ENCODE data around the gene MBP. TPM values are rescaled to one million over a fixed set of nuclear protein-coding genes. Genes with fewer than 3 reads are reported as not detected.

The MBP gene
- total RNA-seq, 3 donors from 2014 or later = 37.9 to 48.5 (median 47.4) TPM

GRCh38 chr18:77136871-77137665 lies 4.5 kb upstream of the MBP start:
- DNase-seq (no peak), ATAC-seq (no peak)
- H3K4me1 ChIP-seq (ENCODE audit: low read depth) = peaks cover 11% of the 10 kb centered on the region
- no peak for TF ChIP-seq CTCF (IDR thresholded peaks at IDR 0.05)
- H3K36me3 ChIP-seq (ENCODE audit: low read depth) = no peaks in the 10 kb centered on the region
- intact Hi-C loops (cut with DNase I, micrococcal nuclease) = no loop called here
- no peak overlapping the region for H3K4me3 ChIP-seq
- H3K9me3 ChIP-seq = no peaks in the 10 kb centered on the region

GRCh38 chr18:77136076-77136718 lies 3.6 kb upstream of the MBP start:
- TF ChIP-seq CTCF (IDR thresholded peaks at IDR 0.05) = no peak
- peaks cover 11% of the 10 kb centered on the region for H3K4me1 ChIP-seq (ENCODE audit: low read depth)
- intact Hi-C loops (cut with DNase I, micrococcal nuclease) = no loop called here
- ATAC-seq = no peak
- H3K36me3 ChIP-seq (ENCODE audit: low read depth) = no peaks in the 10 kb centered on the region
- peak in 1 of 3 donors; percentile 44 for DNase-seq
- H3K4me3 ChIP-seq = no peak overlapping the region
- H3K9me3 ChIP-seq = no peaks in the 10 kb centered on the region

- TF ChIP-seq CTCF (IDR thresholded peaks at IDR 0.05) = no peak
- intact Hi-C loops (cut with DNase I, micrococcal nuclease) = no loop called here
- no peak for ATAC-seq
Observed at GRCh38 chr18:77135339-77136075, 2.9 kb upstream of the MBP start.

GRCh38 chr18:77134611-77135010 lies 2.0 kb upstream of the MBP start:
- no peak overlapping the region for H3K4me3 ChIP-seq
- intact Hi-C loops (cut with DNase I, micrococcal nuclease) = no loop called here
- TF ChIP-seq CTCF (IDR thresholded peaks at IDR 0.05) = no peak
- H3K4me1 ChIP-seq (ENCODE audit: low read depth) = peaks cover 20% of the 10 kb centered on the region
- H3K36me3 ChIP-seq (ENCODE audit: low read depth) = no peaks in the 10 kb centered on the region
- DNase-seq = no peak
- no peak for ATAC-seq
- H3K9me3 ChIP-seq = no peaks in the 10 kb centered on the region

More at GRCh38 chr18:77135339-77136075, 2.9 kb upstream of the MBP start:
- no peak overlapping the region for H3K4me3 ChIP-seq
- H3K4me1 ChIP-seq (ENCODE audit: low read depth) = peaks cover 13% of the 10 kb centered on the region
- no peaks in the 10 kb centered on the region for H3K9me3 ChIP-seq
- DNase-seq = no peak
- H3K36me3 ChIP-seq (ENCODE audit: low read depth) = no peaks in the 10 kb centered on the region

- DNase-seq (peak in 2 of 3 donors; percentile 62 to 75), ATAC-seq (no peak)
- Histone ChIP-seq H3K9me3 (no peaks in the 10 kb centered on the region), H3K4me3 (no peak overlapping the region), H3K4me1 (ENCODE audit: low read depth) (peaks cover 25% of the 10 kb centered on the region), H3K36me3 (ENCODE audit: low read depth) (no peaks in the 10 kb centered on the region)
- no peak for TF ChIP-seq CTCF (IDR thresholded peaks at IDR 0.05)
- intact Hi-C loops (cut with DNase I, micrococcal nuclease) = no loop called here
Observed at GRCh38 chr18:77133835-77134496, 1.4 kb upstream of the MBP start.

Data from mucosa of descending colon (tissue), 3 donors.